ENCODE data around the gene DNAJC16. TPM values are rescaled to one million over a fixed set of nuclear protein-coding genes. Genes with fewer than 3 reads are reported as not detected.

Gene DNAJC16
- total and polyA plus RNA-seq, 2 of the 13 experiments (the other 11 are each of a cell fraction or from before 2014, with no cell fraction given), result 11.4 to 15.4 TPM

DNA sequence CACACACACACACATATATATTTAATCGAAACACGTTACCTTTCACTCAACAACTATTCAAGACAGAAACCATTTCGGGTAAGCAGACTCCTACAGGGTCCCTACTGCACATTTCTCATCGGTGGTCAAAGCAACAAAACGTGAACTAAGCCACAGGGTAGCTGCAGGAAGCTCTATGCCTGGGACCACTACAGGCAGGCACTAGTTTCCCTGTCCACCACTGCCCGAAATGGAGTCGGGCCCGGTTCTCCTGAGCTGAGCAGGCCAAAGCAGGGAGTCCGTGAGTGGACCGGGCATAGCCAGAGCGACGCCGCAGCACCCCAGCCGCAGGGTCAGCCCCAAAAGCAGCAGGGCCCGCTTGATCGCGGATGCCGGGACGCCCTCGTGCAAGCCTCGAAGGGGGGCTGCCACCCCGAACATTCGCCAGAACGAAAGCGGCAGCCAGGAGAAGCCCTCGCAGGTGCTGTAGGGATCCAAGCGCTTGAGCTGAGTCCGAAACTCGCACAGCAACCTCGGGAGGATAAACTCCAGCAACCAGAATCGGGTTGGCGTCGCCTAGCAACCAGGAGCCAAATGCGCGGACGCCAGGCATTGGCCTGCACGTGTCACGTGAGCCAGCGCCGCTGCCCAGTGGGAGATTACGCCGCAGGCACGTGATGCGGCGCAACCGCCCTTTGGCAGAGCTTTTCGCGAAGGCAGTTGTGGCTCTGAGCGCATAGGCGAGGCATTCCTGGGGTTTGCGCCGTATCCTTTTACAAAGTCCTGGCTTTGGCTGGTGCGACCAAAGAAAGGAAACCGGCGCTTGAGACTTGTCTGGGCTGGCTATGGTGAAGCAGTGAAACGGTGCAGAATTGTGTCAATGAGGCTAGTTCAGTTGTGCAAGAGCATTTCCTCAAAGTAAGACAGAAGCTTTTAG lies 76.7 kb downstream of the DNAJC16 start (continued):
- no peak for TF ChIP-seq ZNF343 (CRISPR knock-in tag; IDR thresholded peaks at IDR 0.05)
- TF ChIP-seq, protein P1, sequence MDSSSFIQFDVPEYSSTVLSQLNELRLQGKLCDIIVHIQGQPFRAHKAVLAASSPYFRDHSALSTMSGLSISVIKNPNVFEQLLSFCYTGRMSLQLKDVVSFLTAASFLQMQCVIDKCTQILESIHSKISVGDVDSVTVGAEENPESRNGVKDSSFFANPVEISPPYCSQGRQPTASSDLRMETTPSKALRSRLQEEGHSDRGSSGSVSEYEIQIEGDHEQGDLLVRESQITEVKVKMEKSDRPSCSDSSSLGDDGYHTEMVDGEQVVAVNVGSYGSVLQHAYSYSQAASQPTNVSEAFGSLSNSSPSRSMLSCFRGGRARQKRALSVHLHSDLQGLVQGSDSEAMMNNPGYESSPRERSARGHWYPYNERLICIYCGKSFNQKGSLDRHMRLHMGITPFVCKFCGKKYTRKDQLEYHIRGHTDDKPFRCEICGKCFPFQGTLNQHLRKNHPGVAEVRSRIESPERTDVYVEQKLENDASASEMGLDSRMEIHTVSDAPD (CRISPR knock-in tag; IDR thresholded peaks at IDR 0.05), result peak; percentile 80; the same call in 1 of the 2 replicates
- TF ChIP-seq, protein P2, sequence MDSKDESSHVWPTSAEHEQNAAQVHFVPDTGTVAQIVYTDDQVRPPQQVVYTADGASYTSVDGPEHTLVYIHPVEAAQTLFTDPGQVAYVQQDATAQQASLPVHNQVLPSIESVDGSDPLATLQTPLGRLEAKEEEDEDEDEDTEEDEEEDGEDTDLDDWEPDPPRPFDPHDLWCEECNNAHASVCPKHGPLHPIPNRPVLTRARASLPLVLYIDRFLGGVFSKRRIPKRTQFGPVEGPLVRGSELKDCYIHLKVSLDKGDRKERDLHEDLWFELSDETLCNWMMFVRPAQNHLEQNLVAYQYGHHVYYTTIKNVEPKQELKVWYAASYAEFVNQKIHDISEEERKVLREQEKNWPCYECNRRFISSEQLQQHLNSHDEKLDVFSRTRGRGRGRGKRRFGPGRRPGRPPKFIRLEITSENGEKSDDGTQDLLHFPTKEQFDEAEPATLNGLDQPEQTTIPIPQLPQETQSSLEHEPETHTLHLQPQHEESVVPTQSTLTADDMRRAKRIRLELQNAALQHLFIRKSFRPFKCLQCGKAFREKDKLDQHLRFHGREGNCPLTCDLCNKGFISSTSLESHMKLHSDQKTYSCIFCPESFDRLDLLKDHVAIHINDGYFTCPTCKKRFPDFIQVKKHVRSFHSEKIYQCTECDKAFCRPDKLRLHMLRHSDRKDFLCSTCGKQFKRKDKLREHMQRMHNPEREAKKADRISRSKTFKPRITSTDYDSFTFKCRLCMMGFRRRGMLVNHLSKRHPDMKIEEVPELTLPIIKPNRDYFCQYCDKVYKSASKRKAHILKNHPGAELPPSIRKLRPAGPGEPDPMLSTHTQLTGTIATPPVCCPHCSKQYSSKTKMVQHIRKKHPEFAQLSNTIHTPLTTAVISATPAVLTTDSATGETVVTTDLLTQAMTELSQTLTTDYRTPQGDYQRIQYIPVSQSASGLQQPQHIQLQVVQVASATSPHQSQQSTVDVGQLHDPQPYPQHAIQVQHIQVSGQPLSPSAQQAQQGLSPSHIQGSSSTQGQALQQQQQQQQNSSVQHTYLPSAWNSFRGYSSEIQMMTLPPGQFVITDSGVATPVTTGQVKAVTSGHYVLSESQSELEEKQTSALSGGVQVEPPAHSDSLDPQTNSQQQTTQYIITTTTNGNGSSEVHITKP (CRISPR knock-in tag; IDR thresholded peaks at IDR 0.05; ENCODE audit: low read depth), result no peak
- TF ChIP-seq ZNF431 (CRISPR knock-in tag; IDR thresholded peaks at IDR 0.05; ENCODE audit: borderline replicate concordance, low read depth), result no peak
- TF ChIP-seq SIN3B (IDR thresholded peaks at IDR 0.05; ENCODE audit: low read length), result no peak
- no peak for TF ChIP-seq ATF7 (IDR thresholded peaks at IDR 0.05)
- TF ChIP-seq ATF7 (CRISPR knock-in tag; IDR thresholded peaks at IDR 0.05), result no peak; the same call in 1 of the 2 replicates
- TF ChIP-seq, protein P3, sequence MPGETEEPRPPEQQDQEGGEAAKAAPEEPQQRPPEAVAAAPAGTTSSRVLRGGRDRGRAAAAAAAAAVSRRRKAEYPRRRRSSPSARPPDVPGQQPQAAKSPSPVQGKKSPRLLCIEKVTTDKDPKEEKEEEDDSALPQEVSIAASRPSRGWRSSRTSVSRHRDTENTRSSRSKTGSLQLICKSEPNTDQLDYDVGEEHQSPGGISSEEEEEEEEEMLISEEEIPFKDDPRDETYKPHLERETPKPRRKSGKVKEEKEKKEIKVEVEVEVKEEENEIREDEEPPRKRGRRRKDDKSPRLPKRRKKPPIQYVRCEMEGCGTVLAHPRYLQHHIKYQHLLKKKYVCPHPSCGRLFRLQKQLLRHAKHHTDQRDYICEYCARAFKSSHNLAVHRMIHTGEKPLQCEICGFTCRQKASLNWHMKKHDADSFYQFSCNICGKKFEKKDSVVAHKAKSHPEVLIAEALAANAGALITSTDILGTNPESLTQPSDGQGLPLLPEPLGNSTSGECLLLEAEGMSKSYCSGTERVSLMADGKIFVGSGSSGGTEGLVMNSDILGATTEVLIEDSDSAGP (CRISPR knock-in tag; IDR thresholded peaks at IDR 0.05; ENCODE audit: borderline replicate concordance), result peak; percentile 72
- TF ChIP-seq SOX6 (IDR thresholded peaks at IDR 0.05), result no peak
- no peak; the same call in 1 of the 2 replicates for TF ChIP-seq SOX6 (CRISPR knock-in tag; IDR thresholded peaks at IDR 0.05)
- TF ChIP-seq ZNF777 (CRISPR knock-in tag; IDR thresholded peaks at IDR 0.05), result 0 out of 2 replicates have a peak, but pooled peaks have one; percentile 27
- TF ChIP-seq FOXP1 (IDR thresholded peaks at IDR 0.05), result no peak
- 0 out of 2 replicates have a peak, but pooled peaks have one; percentile 18 for TF ChIP-seq FOXP1 (CRISPR knock-in tag; IDR thresholded peaks at IDR 0.05)
- TF ChIP-seq HNRNPK (IDR thresholded peaks at IDR 0.05; ENCODE audit: low read depth, low read length, poor library complexity, severe bottlenecking), result no peak
- TF ChIP-seq, protein P4, sequence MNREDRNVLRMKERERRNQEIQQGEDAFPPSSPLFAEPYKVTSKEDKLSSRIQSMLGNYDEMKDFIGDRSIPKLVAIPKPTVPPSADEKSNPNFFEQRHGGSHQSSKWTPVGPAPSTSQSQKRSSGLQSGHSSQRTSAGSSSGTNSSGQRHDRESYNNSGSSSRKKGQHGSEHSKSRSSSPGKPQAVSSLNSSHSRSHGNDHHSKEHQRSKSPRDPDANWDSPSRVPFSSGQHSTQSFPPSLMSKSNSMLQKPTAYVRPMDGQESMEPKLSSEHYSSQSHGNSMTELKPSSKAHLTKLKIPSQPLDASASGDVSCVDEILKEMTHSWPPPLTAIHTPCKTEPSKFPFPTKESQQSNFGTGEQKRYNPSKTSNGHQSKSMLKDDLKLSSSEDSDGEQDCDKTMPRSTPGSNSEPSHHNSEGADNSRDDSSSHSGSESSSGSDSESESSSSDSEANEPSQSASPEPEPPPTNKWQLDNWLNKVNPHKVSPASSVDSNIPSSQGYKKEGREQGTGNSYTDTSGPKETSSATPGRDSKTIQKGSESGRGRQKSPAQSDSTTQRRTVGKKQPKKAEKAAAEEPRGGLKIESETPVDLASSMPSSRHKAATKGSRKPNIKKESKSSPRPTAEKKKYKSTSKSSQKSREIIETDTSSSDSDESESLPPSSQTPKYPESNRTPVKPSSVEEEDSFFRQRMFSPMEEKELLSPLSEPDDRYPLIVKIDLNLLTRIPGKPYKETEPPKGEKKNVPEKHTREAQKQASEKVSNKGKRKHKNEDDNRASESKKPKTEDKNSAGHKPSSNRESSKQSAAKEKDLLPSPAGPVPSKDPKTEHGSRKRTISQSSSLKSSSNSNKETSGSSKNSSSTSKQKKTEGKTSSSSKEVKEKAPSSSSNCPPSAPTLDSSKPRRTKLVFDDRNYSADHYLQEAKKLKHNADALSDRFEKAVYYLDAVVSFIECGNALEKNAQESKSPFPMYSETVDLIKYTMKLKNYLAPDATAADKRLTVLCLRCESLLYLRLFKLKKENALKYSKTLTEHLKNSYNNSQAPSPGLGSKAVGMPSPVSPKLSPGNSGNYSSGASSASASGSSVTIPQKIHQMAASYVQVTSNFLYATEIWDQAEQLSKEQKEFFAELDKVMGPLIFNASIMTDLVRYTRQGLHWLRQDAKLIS (CRISPR knock-in tag; IDR thresholded peaks at IDR 0.05), result no peak
- no peak; the same call in 1 of the 2 replicates for TF ChIP-seq ZFP82 (CRISPR knock-in tag; IDR thresholded peaks at IDR 0.05; ENCODE audit: borderline replicate concordance)
- TF ChIP-seq ZNF34 (CRISPR knock-in tag; IDR thresholded peaks at IDR 0.05; ENCODE audit: borderline replicate concordance), result no peak
- TF ChIP-seq SYNCRIP (IDR thresholded peaks at IDR 0.05; ENCODE audit: insufficient read depth, low read depth, low read length), result no peak
- TF ChIP-seq YEATS2 (CRISPR knock-in tag; IDR thresholded peaks at IDR 0.05; ENCODE audit: borderline replicate concordance), result peak; percentile 77

Data from HepG2 (cell line).